ENCODE measurements around the gene EPX. TPM values are rescaled to one million over a fixed set of nuclear protein-coding genes. Genes with fewer than 3 reads are reported as not detected.
A peak's percentile ranks its signal among the peaks of the same experiment; 100 is the strongest.

EPX gene
- total and polyA plus RNA-seq, 12 donors: not detected

GRCh38 chr17:58244963-58245362 lies 52.4 kb downstream of the EPX start:
- intact Hi-C loops (cut with DNase I): no loop called here
- TF ChIP-seq POLR2A (IDR thresholded peaks at IDR 0.05) (no peak), CTCF (IDR thresholded peaks at IDR 0.05) (no peak)
- no peak for DNase-seq
- Histone ChIP-seq H3K4me1 (replicated peaks in 1 of 2) (peaks cover 5 to 7% of the 10 kb centered on the region in 2 donors), H3K4me3 (no peak overlapping the region), H3K9me3 (replicated peaks in 1 of 3) (no peaks in the 10 kb centered on the region), H3K36me3 (replicated peaks in 1 of 2) (no peaks in the 10 kb centered on the region), H3K27me3 (peaks cover 4% of the 10 kb centered on the region), H3K27ac (no peak overlapping the region)
- WGBS, 4 donors: 71 to 75% (median 72%) methylated on average over 6 of the region's 6 CpGs

- 53 to 77% (median 70%) methylated on average over 10 of the region's 10 CpGs for WGBS, 4 donors
- Histone ChIP-seq H3K4me3 (no peak overlapping the region), H3K27me3 (peaks cover 4% of the 10 kb centered on the region), H3K4me1 (replicated peaks in 1 of 2) (peaks cover 5 to 7% of the 10 kb centered on the region in 2 donors), H3K36me3 (replicated peaks in 1 of 2) (no peaks in the 10 kb centered on the region), H3K9me3 (replicated peaks in 1 of 3) (no peaks in the 10 kb centered on the region), H3K27ac (no peak overlapping the region)
- TF ChIP-seq CTCF (IDR thresholded peaks at IDR 0.05): no peak
- peak in 1 of 7 donors; percentile 15 for DNase-seq
- intact Hi-C loops (cut with DNase I): no loop called here
Measured at GRCh38 chr17:58245428-58246103, 53.0 kb downstream of the EPX start.

- 74 to 83% (median 79%) methylated on average over 11 to 13 of the region's 13 CpGs for WGBS, 4 donors
Measured at GRCh38 chr17:58246104-58246740, 53.7 kb downstream of the EPX start.

GRCh38 chr17:58246781-58247180 lies 54.3 kb downstream of the EPX start:
- intact Hi-C loops (cut with DNase I): no loop called here
- WGBS, 4 donors: 64 to 86% (median 76%) methylated on average over 1 of the region's 1 CpG

More at GRCh38 chr17:58246104-58246740, 53.7 kb downstream of the EPX start:
- H3K4me1 ChIP-seq (replicated peaks in 1 of 2): peaks cover 5 to 7% of the 10 kb centered on the region in 2 donors
- peak in 1 of 7 donors; percentile 29 for DNase-seq
- H3K27me3 ChIP-seq: peaks cover 4% of the 10 kb centered on the region
- no peak overlapping the region for H3K27ac ChIP-seq
- no peaks in the 10 kb centered on the region for H3K36me3 ChIP-seq (replicated peaks in 1 of 2)
- H3K4me3 ChIP-seq: no peak overlapping the region
- H3K9me3 ChIP-seq (replicated peaks in 1 of 3): no peaks in the 10 kb centered on the region
- TF ChIP-seq POLR2A (IDR thresholded peaks at IDR 0.05): no peak
- TF ChIP-seq CTCF (IDR thresholded peaks at IDR 0.05): no peak
- intact Hi-C loops (cut with DNase I): no loop called here

More at GRCh38 chr17:58246781-58247180, 54.3 kb downstream of the EPX start:
- no peaks in the 10 kb centered on the region for H3K9me3 ChIP-seq (replicated peaks in 1 of 3)
- H3K4me1 ChIP-seq (replicated peaks in 1 of 2): peaks cover 5 to 7% of the 10 kb centered on the region in 2 donors
- TF ChIP-seq POLR2A (IDR thresholded peaks at IDR 0.05): no peak
- TF ChIP-seq CTCF (IDR thresholded peaks at IDR 0.05): no peak
- no peaks in the 10 kb centered on the region for H3K36me3 ChIP-seq (replicated peaks in 1 of 2)
- H3K27ac ChIP-seq: no peak overlapping the region
- no peak for DNase-seq
- H3K27me3 ChIP-seq: peaks cover 4% of the 10 kb centered on the region
- no peak overlapping the region for H3K4me3 ChIP-seq

Measured in adrenal gland (tissue), 12 donors.